ENCODE data around the gene ZDHHC19.

Gene ZDHHC19

DNA sequence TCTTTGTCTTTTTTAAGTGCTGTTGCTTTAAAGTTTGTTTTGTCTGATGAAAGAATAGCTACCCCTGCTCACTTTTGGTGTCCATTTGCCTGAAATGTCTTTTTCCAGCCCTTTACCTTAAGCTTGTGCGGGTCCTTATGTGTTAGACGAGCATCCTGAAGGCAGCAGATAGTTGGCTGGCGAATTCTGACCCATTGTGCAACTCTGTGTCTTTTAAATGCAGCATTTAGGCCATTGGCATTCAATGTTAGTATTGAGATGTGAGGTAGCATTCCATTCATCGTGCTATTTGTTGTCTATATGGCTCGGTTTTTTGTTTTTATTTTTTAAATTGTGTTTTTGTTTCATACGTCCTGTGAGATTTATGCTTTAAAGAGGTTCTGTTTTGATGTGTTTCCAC, 55.0 kb downstream of the ZDHHC19 start:
- Histone ChIP-seq H3K4me1 (ENCODE audit: control insufficient read depth, insufficient read depth, low read length) (no peaks in the 10 kb centered on the region), H3K36me3 (ENCODE audit: control insufficient read depth in 2 of 2, insufficient read depth in 1 of 2, low read length in 2 of 2) (no peaks in the 10 kb centered on the region), H3K4me3 (ENCODE audit: low read depth, low read length) (no peak overlapping the region), H3K27ac (ENCODE audit: extremely low read depth, low read depth, low read length) (no peak overlapping the region), H3K9me3 (ENCODE audit: control insufficient read depth, insufficient read depth, low read depth, low read length) (no peaks in the 10 kb centered on the region)
- POLR2A ChIA-PET: no interaction called here
- TF ChIP-seq TRIM28 (IDR thresholded peaks at IDR 0.05; ENCODE audit: borderline replicate concordance, low read length) (no peak), ZNF335 (tag by site-specific recombination; conservative IDR thresholded peaks at IDR 0.05) (no peak), ZNF658 (tag by site-specific recombination; IDR thresholded peaks at IDR 0.05) (no peak)
- CTCF ChIA-PET: interaction anchor here (0.6 kb wide), 2 partner anchors 63 to 589 kb away, joined by 3 read pairs; no protein-coding TSS in a partner anchor

DNA sequence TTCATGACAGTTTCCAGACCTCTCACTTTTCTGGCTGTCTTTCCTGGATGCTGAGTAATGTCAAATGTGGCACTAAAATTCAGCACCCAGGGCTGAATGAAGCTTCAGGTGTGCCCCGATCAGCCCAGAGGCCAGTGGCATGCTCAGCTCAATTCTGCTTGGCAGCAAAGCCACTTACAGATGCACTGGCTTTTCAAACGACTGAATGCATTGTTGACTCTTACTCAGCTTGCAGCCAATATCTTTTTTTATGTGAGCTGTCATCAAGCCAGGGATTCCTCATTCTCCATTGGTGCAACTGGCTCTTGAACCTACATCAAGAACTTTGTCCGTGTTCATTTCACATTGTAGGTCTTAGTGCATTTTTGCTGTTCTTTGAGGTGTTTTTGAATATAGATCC, 60.7 kb downstream of the ZDHHC19 start:
- TF ChIP-seq, protein P1, sequence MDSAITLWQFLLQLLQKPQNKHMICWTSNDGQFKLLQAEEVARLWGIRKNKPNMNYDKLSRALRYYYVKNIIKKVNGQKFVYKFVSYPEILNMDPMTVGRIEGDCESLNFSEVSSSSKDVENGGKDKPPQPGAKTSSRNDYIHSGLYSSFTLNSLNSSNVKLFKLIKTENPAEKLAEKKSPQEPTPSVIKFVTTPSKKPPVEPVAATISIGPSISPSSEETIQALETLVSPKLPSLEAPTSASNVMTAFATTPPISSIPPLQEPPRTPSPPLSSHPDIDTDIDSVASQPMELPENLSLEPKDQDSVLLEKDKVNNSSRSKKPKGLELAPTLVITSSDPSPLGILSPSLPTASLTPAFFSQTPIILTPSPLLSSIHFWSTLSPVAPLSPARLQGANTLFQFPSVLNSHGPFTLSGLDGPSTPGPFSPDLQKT (IDR thresholded peaks at IDR 0.05; ENCODE audit: borderline replicate concordance, low read depth, low read length): no peak
- TF ChIP-seq ZNF48 (tag by site-specific recombination; IDR thresholded peaks at IDR 0.05) (no peak), ZNF175 (tag by site-specific recombination; IDR thresholded peaks at IDR 0.05) (no peak), ZNF416 (tag by site-specific recombination; IDR thresholded peaks at IDR 0.05) (no peak), ZNF239 (tag by site-specific recombination; IDR thresholded peaks at IDR 0.05) (no peak), ZSCAN30 (tag by site-specific recombination; IDR thresholded peaks at IDR 0.05) (no peak), ZIC2 (tag by site-specific recombination; IDR thresholded peaks at IDR 0.05) (no peak), ZNF555 (tag by site-specific recombination; conservative IDR thresholded peaks at IDR 0.05) (no peak), ZNF248 (tag by site-specific recombination; IDR thresholded peaks at IDR 0.05) (no peak), ZNF112 (tag by site-specific recombination; IDR thresholded peaks at IDR 0.05) (no peak)
- TF ChIP-seq, protein P2, sequence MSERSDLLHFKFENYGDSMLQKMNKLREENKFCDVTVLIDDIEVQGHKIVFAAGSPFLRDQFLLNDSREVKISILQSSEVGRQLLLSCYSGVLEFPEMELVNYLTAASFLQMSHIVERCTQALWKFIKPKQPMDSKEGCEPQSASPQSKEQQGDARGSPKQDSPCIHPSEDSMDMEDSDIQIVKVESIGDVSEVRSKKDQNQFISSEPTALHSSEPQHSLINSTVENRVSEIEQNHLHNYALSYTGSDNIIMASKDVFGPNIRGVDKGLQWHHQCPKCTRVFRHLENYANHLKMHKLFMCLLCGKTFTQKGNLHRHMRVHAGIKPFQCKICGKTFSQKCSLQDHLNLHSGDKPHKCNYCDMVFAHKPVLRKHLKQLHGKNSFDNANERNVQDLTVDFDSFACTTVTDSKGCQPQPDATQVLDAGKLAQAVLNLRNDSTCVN (tag by site-specific recombination; optimal IDR thresholded peaks at IDR 0.05): no peak
- no peaks in the 10 kb centered on the region for H3K9me3 ChIP-seq (ENCODE audit: control insufficient read depth, insufficient read depth, low read depth, low read length)
- no peaks in the 10 kb centered on the region for H3K4me1 ChIP-seq (ENCODE audit: control insufficient read depth, insufficient read depth, low read length)
- no peaks in the 10 kb centered on the region for H3K36me3 ChIP-seq (ENCODE audit: control insufficient read depth in 2 of 2, insufficient read depth in 1 of 2, low read length in 2 of 2)
- H3K4me3 ChIP-seq (ENCODE audit: low read depth, low read length): no peak overlapping the region
- CTCF ChIA-PET: no interaction called here
- POLR2A ChIA-PET: no interaction called here
- H3K27ac ChIP-seq (ENCODE audit: extremely low read depth, low read depth, low read length): no peak overlapping the region

DNA sequence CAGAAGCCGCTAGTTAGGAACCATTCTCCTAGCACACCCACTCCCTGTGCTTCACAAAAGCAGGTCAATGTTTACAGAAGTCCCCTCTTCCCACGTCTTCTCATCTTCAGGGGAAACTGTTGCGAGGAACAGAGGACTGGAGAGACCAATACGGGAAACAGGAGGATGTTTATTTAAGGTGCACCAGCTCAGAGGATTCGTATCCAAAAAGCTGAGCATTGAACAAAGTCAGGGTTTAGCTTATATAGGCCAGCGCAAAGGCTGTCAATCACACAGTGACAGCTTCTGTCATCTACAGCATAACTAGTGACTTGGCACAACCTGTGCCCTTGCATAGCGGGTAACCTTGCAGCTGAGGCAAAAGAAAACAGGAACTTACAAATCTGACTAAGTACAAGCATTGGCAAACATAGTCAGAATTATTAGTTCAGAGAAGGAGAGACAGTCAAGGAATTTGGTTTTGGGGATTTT, 61.3 kb downstream of the ZDHHC19 start:
- Histone ChIP-seq H3K36me3 (ENCODE audit: control insufficient read depth in 2 of 2, insufficient read depth in 1 of 2, low read length in 2 of 2) (no peaks in the 10 kb centered on the region), H3K4me1 (ENCODE audit: control insufficient read depth, insufficient read depth, low read length) (no peaks in the 10 kb centered on the region), H3K4me3 (ENCODE audit: low read depth, low read length) (no peak overlapping the region), H3K9me3 (ENCODE audit: control insufficient read depth, insufficient read depth, low read depth, low read length) (no peaks in the 10 kb centered on the region), H3K27ac (ENCODE audit: extremely low read depth, low read depth, low read length) (no peak overlapping the region)
- ChIA-PET POLR2A (no interaction called here), CTCF (no interaction called here)
- TF ChIP-seq ZFHX2 (tag by site-specific recombination; conservative IDR thresholded peaks at IDR 0.05) (peak; percentile 20; the same call in 1 of the 2 replicates), TRIM28 (IDR thresholded peaks at IDR 0.05; ENCODE audit: borderline replicate concordance, low read length) (peak; percentile 88; the same call in 1 of the 2 replicates), EGR2 (tag by site-specific recombination; IDR thresholded peaks at IDR 0.05; ENCODE audit: low read depth) (0 out of 2 replicates have a peak, but pooled peaks have one; percentile 27), SETDB1 (IDR thresholded peaks at IDR 0.05; ENCODE audit: insufficient read length, low read length) (peak; percentile 89), ZNF423 (tag by site-specific recombination; IDR thresholded peaks at IDR 0.05) (no peak), YY2 (tag by site-specific recombination; IDR thresholded peaks at IDR 0.05) (no peak), ZNF664 (tag by site-specific recombination; IDR thresholded peaks at IDR 0.05) (no peak)
- TF ChIP-seq, protein P3, sequence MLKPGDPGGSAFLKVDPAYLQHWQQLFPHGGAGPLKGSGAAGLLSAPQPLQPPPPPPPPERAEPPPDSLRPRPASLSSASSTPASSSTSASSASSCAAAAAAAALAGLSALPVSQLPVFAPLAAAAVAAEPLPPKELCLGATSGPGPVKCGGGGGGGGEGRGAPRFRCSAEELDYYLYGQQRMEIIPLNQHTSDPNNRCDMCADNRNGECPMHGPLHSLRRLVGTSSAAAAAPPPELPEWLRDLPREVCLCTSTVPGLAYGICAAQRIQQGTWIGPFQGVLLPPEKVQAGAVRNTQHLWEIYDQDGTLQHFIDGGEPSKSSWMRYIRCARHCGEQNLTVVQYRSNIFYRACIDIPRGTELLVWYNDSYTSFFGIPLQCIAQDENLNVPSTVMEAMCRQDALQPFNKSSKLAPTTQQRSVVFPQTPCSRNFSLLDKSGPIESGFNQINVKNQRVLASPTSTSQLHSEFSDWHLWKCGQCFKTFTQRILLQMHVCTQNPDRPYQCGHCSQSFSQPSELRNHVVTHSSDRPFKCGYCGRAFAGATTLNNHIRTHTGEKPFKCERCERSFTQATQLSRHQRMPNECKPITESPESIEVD (tag by site-specific recombination; IDR thresholded peaks at IDR 0.05): no peak

Measured in HEK293 (cell line).